Body of pancreas (tissue), 4 donors: Measurements from ENCODE around the gene APOBEC3F.
"Not testable (repeated sequence)": the region's sequence is repeated elsewhere in the genome, so short reads cannot be mapped to it uniquely, and the experiment has no call there.

Experiments used
- CTCF ChIP-seq, 7 experiments: fragments of 450-650 bp in 4 of 7; fragments of 200-600 bp in 3 of 7; sonication (generic) in 3 of 7; IDR thresholded peaks; one replicate each; pipeline ENCODE4 v1.5.1; 2016 to 2019; ENCODE audit warnings: antibody characterized with exemption in 7 of 7
- POLR2A ChIP-seq, 3 donors: fragments of 450-650 bp; IDR thresholded peaks; one replicate each; pipeline ENCODE4 v1.6.1; 2016; ENCODE audit warnings: antibody characterized with exemption in 3 of 3, mild to moderate bottlenecking in 2 of 3

- not testable (repeated sequence) for TF ChIP-seq CTCF, POLR2A (IDR thresholded peaks at IDR 0.05)
Observed at GRCh38 chr22:39077912-39078311, 37.2 kb downstream of the APOBEC3F start.
